Activated T-cell treated with anti-CD3 and anti-CD28 coated beads, Interleukin-2, amount 50 U/mL, for 24 hours (primary cell): ENCODE data around the gene LSS.

Experiments
- DNase-seq: peaks from one replicate; pipeline ENCODE4 v3.0.0-alpha.2; 2020
- H3K27ac Mint-ChIP-seq: 2 replicates; pipeline ENCODE4 v1.8.0; 2020; ENCODE audit warnings: mild to moderate bottlenecking, mixed read lengths
- H3K27me3 Mint-ChIP-seq: 2 replicates; pipeline ENCODE4 v1.8.0; 2020; ENCODE audit warnings: mixed read lengths
- H3K36me3 Mint-ChIP-seq: 2 replicates; pipeline ENCODE4 v1.8.0; 2020; ENCODE audit warnings: low read depth, mixed read lengths
- H3K4me1 Mint-ChIP-seq: 2 replicates; pipeline ENCODE4 v1.8.0; 2020; ENCODE audit warnings: low read depth, mixed read lengths
- H3K4me3 Mint-ChIP-seq: 2 replicates; pipeline ENCODE4 v1.8.0; 2020; ENCODE audit warnings: mild to moderate bottlenecking, moderate library complexity, mixed read lengths
- H3K9me3 Mint-ChIP-seq: 2 replicates; pipeline ENCODE4 v1.8.0; 2020; ENCODE audit warnings: mixed read lengths

The LSS gene

GRCh38 chr21:46228345-46229051 lies at the start of gene LSS:
LSS (minus strand) TSS chr21:46228774; CDS start chr21:46228745, 29 bp downstream.
- peak; percentile 95 for DNase-seq
- Mint-ChIP-seq H3K36me3 (peaks cover 44% of the 10 kb centered on the region), H3K27me3 (no peaks in the 10 kb centered on the region), H3K4me1 (peaks cover 50% of the 10 kb centered on the region), H3K9me3 (no peaks in the 10 kb centered on the region), H3K4me3 (peak within 1 kb of the TSS; percentile 91), H3K27ac (peak within 1 kb of the TSS; percentile 97)

- H3K27ac Mint-ChIP-seq = no peak overlapping the region
- peaks cover 90% of the 10 kb centered on the region for H3K36me3 Mint-ChIP-seq
- peaks cover 3% of the 10 kb centered on the region for H3K4me1 Mint-ChIP-seq
- H3K9me3 Mint-ChIP-seq = no peaks in the 10 kb centered on the region
- no peaks in the 10 kb centered on the region for H3K27me3 Mint-ChIP-seq
- H3K4me3 Mint-ChIP-seq = no peak overlapping the region
- no peak for DNase-seq
These were observed 46.3 kb upstream of the LSS start for GRCh38 chr21:46274797-46275390.

- no peaks in the 10 kb centered on the region for H3K9me3 Mint-ChIP-seq
- no peaks in the 10 kb centered on the region for H3K27me3 Mint-ChIP-seq
- no peak overlapping the region for H3K4me3 Mint-ChIP-seq
- peaks cover 3% of the 10 kb centered on the region for H3K4me1 Mint-ChIP-seq
- no peak overlapping the region for H3K27ac Mint-ChIP-seq
- peaks cover 89% of the 10 kb centered on the region for H3K36me3 Mint-ChIP-seq
- no peak for DNase-seq
These were observed 44.8 kb upstream of the LSS start for GRCh38 chr21:46273341-46273740.

- no peaks in the 10 kb centered on the region for H3K4me1 Mint-ChIP-seq
- no peak for DNase-seq
- peaks cover 94% of the 10 kb centered on the region for H3K36me3 Mint-ChIP-seq
- no peaks in the 10 kb centered on the region for H3K27me3 Mint-ChIP-seq
- H3K27ac Mint-ChIP-seq = no peak overlapping the region
- H3K9me3 Mint-ChIP-seq = no peaks in the 10 kb centered on the region
- H3K4me3 Mint-ChIP-seq = no peak overlapping the region
These were observed 40.9 kb upstream of the LSS start for GRCh38 chr21:46269466-46269865.

GRCh38 chr21:46268371-46268770 lies 39.8 kb upstream of the LSS start:
- no peak overlapping the region for H3K27ac Mint-ChIP-seq
- H3K36me3 Mint-ChIP-seq = peaks cover 94% of the 10 kb centered on the region
- no peaks in the 10 kb centered on the region for H3K4me1 Mint-ChIP-seq
- DNase-seq = no peak
- no peak overlapping the region for H3K4me3 Mint-ChIP-seq
- no peaks in the 10 kb centered on the region for H3K9me3 Mint-ChIP-seq
- no peaks in the 10 kb centered on the region for H3K27me3 Mint-ChIP-seq

GRCh38 chr21:46266946-46267345 lies 38.4 kb upstream of the LSS start:
- Mint-ChIP-seq H3K4me1 (no peaks in the 10 kb centered on the region), H3K9me3 (no peaks in the 10 kb centered on the region), H3K27me3 (no peaks in the 10 kb centered on the region), H3K27ac (no peak overlapping the region), H3K36me3 (peaks cover 90% of the 10 kb centered on the region), H3K4me3 (no peak overlapping the region)
- DNase-seq = no peak

- Mint-ChIP-seq H3K4me3 (no peak overlapping the region), H3K4me1 (no peaks in the 10 kb centered on the region), H3K9me3 (no peaks in the 10 kb centered on the region), H3K27me3 (no peaks in the 10 kb centered on the region), H3K36me3 (peaks cover 91% of the 10 kb centered on the region), H3K27ac (peak overlapping the region; percentile 37)
- no peak for DNase-seq
These were observed 37.4 kb upstream of the LSS start for GRCh38 chr21:46265736-46266525.

- H3K36me3 Mint-ChIP-seq = peaks cover 90% of the 10 kb centered on the region
These were observed 36.1 kb upstream of the LSS start for GRCh38 chr21:46264690-46265144.

GRCh38 chr21:46264046-46264689 lies 35.6 kb upstream of the LSS start:
- DNase-seq = no peak
- H3K27ac Mint-ChIP-seq = peak overlapping the region; percentile 57
- H3K4me1 Mint-ChIP-seq = no peaks in the 10 kb centered on the region
- H3K27me3 Mint-ChIP-seq = no peaks in the 10 kb centered on the region
- no peak overlapping the region for H3K4me3 Mint-ChIP-seq
- peaks cover 90% of the 10 kb centered on the region for H3K36me3 Mint-ChIP-seq
- H3K9me3 Mint-ChIP-seq = no peaks in the 10 kb centered on the region

More at GRCh38 chr21:46264690-46265144, 36.1 kb upstream of the LSS start:
- Mint-ChIP-seq H3K4me1 (no peaks in the 10 kb centered on the region), H3K4me3 (no peak overlapping the region), H3K27me3 (no peaks in the 10 kb centered on the region), H3K9me3 (no peaks in the 10 kb centered on the region), H3K27ac (no peak overlapping the region)
- no peak for DNase-seq

- Mint-ChIP-seq H3K4me3 (no peak overlapping the region), H3K9me3 (no peaks in the 10 kb centered on the region), H3K4me1 (peaks cover 27% of the 10 kb centered on the region), H3K36me3 (peaks cover 95% of the 10 kb centered on the region), H3K27me3 (no peaks in the 10 kb centered on the region), H3K27ac (no peak overlapping the region)
- DNase-seq = no peak
These were observed 28.0 kb upstream of the LSS start for GRCh38 chr21:46256501-46256994.

- H3K9me3 Mint-ChIP-seq = no peaks in the 10 kb centered on the region
- peaks cover 95% of the 10 kb centered on the region for H3K36me3 Mint-ChIP-seq
- no peak overlapping the region for H3K4me3 Mint-ChIP-seq
- peaks cover 32% of the 10 kb centered on the region for H3K4me1 Mint-ChIP-seq
- H3K27me3 Mint-ChIP-seq = no peaks in the 10 kb centered on the region
- H3K27ac Mint-ChIP-seq = peak overlapping the region; percentile 81
- no peak for DNase-seq
These were observed 27.3 kb upstream of the LSS start for GRCh38 chr21:46255758-46256337.

- H3K27ac Mint-ChIP-seq = peak overlapping the region; percentile 81
- no peaks in the 10 kb centered on the region for H3K27me3 Mint-ChIP-seq
- H3K9me3 Mint-ChIP-seq = no peaks in the 10 kb centered on the region
- peaks cover 95% of the 10 kb centered on the region for H3K36me3 Mint-ChIP-seq
- no peak overlapping the region for H3K4me3 Mint-ChIP-seq
- H3K4me1 Mint-ChIP-seq = peaks cover 38% of the 10 kb centered on the region
- DNase-seq = no peak
These were observed 26.6 kb upstream of the LSS start for GRCh38 chr21:46255166-46255565.

GRCh38 chr21:46254208-46254975 lies 25.8 kb upstream of the LSS start:
- Mint-ChIP-seq H3K9me3 (no peaks in the 10 kb centered on the region), H3K4me1 (peaks cover 40% of the 10 kb centered on the region), H3K4me3 (no peak overlapping the region), H3K27me3 (no peaks in the 10 kb centered on the region), H3K27ac (peak overlapping the region; percentile 96), H3K36me3 (peaks cover 96% of the 10 kb centered on the region)
- DNase-seq = no peak
